GM13977 (cell line): Measurements from ENCODE around the gene ITGA7.

Source experiments
- DNase-seq: peaks from one replicate; pipeline ENCODE4 v3.0.0; 2012; ENCODE audit warnings: low spot score
- in situ Hi-C: fragments of 300-500 bp; cut with MboI; formaldehyde crosslinking; loops from one replicate; pipeline ENCODE4 v1.12.0; 2022; ENCODE audit warnings: low sequenced_read_pairs, low pct_unique_long_range_greater_than_20kb, mixed read lengths, inconsistent platforms; ENCODE audit not compliant: unreplicated experiment
- TF ChIP-seq, protein P1 (sequence below): IDR thresholded peaks from 2 replicates; pipeline ENCODE4 v1.5.1; 2012; ENCODE audit warnings: mild to moderate bottlenecking, control low read depth; ENCODE audit not compliant: insufficient read depth; ENCODE audit errors: extremely low read depth, missing control alignments

The ITGA7 gene

GRCh38 chr12:55647027-55647426 lies 60.7 kb downstream of the ITGA7 start:
- in situ Hi-C loops = loop anchor here (25.0 kb wide), 1 partner anchor 660 kb away; the partner anchor contains the start of gene TESPA1
- no peak for DNase-seq
- TF ChIP-seq, protein P1, sequence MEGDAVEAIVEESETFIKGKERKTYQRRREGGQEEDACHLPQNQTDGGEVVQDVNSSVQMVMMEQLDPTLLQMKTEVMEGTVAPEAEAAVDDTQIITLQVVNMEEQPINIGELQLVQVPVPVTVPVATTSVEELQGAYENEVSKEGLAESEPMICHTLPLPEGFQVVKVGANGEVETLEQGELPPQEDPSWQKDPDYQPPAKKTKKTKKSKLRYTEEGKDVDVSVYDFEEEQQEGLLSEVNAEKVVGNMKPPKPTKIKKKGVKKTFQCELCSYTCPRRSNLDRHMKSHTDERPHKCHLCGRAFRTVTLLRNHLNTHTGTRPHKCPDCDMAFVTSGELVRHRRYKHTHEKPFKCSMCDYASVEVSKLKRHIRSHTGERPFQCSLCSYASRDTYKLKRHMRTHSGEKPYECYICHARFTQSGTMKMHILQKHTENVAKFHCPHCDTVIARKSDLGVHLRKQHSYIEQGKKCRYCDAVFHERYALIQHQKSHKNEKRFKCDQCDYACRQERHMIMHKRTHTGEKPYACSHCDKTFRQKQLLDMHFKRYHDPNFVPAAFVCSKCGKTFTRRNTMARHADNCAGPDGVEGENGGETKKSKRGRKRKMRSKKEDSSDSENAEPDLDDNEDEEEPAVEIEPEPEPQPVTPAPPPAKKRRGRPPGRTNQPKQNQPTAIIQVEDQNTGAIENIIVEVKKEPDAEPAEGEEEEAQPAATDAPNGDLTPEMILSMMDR = no peak

DNA sequence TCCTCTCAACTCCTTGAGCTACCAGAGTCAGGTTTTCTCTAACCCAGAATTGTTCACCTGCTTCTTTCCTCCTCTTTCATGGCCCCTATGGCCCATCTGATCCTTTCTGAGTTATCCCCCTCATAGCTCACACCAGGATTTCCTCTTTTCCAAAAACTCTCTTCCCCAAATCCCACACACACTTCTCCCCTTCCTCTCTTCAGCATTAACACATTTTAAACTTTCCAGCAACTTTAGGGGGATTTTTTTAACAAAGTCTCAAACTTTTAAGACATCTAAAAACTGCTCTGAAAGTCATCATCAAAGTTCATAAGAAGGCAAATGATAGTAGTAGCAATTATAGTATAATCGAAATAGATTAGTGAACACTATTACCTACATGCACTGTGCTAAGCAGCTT lies 63.1 kb downstream of the ITGA7 start:
- in situ Hi-C loops = loop anchor here (25.0 kb wide), 1 partner anchor 657 kb away; the partner anchor contains the start of gene TESPA1
- TF ChIP-seq, protein P1 = no peak
- no peak for DNase-seq

DNA sequence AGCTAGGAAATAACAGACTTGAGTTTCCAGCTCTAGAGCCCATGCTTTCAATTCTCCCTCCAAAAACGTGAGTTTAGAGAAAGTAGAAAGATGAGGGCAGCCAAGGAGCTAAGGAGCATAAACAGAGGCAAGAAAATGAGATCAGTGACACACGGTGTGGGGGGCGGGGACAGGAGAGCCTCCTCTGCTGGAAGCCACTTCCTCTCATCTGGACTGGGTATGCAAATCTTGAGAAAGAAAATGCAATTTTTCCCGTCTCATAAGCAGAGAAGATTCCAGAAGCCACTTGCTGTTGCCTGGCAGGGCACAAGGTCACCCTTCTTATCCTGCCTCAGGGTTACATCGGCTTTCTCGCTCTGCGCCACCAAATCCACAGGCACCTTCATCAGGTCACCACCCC lies 65.0 kb downstream of the ITGA7 start:
- in situ Hi-C loops = loop anchor here (25.0 kb wide), 1 partner anchor 655 kb away; the partner anchor contains the start of gene TESPA1
- TF ChIP-seq, protein P1 = no peak
- no peak for DNase-seq

GRCh38 chr12:55642267-55642666 lies 65.4 kb downstream of the ITGA7 start:
- DNase-seq = no peak
- TF ChIP-seq, protein P1 = no peak
- in situ Hi-C loops = loop anchor here (25.0 kb wide), 1 partner anchor 655 kb away; the partner anchor contains the start of gene TESPA1

GRCh38 chr12:55641595-55641994 lies 66.1 kb downstream of the ITGA7 start:
- TF ChIP-seq, protein P1 = no peak
- in situ Hi-C loops = loop anchor here (25.0 kb wide), 1 partner anchor 654 kb away; the partner anchor contains the start of gene TESPA1
- DNase-seq = no peak

- no peak for DNase-seq
- in situ Hi-C loops = loop anchor here (25.0 kb wide), 1 partner anchor 650 kb away; the partner anchor contains the start of gene TESPA1
- TF ChIP-seq, protein P1 = no peak
These were observed 70.2 kb downstream of the ITGA7 start for GRCh38 chr12:55637467-55637866.

GRCh38 chr12:55636853-55637252 lies 70.9 kb downstream of the ITGA7 start, which contains the start of gene OR10P1:
TSS of gene OR10P1 (plus strand) at chr12:55636892. CDS start at chr12:55636892, 0 bp downstream.
- no peak for DNase-seq
- in situ Hi-C loops = loop anchor here (25.0 kb wide), 1 partner anchor 650 kb away; the partner anchor contains the start of gene TESPA1
- TF ChIP-seq, protein P1 = no peak
